GM19397 (cell line): ENCODE results near the gene CTLA4.

ENCODE experiments used
- ATAC-seq: cut with Tn5 transposase; IDR thresholded peaks from one replicate; pipeline ENCODE4 v1.9.1; 2021; ENCODE audit warnings: mild to moderate bottlenecking, moderate library complexity; ENCODE audit not compliant: unreplicated experiment

The CTLA4 gene

DNA sequence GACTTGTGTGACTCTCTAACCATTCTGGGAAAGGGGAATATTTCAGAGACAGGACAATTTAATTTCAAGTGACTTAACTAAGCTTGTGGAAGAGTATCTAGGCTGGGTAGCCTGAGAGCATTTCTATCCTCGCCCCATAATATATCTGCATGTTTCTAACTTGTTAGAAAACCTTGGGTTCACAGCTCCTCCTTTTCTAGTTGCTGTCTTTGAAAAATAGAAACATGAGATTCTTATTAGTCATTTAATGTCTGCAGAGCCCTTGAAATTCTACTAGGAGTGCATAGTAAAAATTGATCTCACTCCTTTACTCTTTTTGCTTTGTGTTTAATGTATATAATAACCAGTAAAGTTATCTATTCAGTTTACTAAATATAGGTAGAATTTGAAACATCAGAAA lies 22.4 kb downstream of the CTLA4 start:
- no peak for ATAC-seq

- ATAC-seq, result no peak
These were observed 23.2 kb downstream of the CTLA4 start for GRCh38 chr2:203890733-203891132.

- no peak for ATAC-seq
These were observed 23.9 kb downstream of the CTLA4 start for GRCh38 chr2:203891474-203891873.

DNA sequence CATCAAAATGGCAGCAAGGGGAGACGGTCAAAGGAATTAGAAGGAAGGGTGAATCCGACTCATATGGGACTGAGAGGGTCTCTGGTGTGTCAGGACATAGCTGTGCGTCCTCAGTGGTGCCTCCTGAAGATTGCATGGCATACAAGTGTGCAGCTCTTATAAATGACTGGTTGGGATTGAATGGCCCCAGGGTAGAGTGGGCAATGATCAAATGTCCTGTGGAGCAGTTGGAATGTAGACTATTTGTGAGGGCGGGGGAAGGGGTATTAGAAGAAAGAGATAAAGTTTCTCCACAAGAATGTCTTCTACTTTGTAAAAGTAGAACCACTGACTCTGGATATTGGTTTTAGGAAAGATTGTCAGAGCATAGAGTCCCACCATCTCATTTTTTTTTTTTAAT lies 24.6 kb downstream of the CTLA4 start:
- no peak for ATAC-seq

DNA sequence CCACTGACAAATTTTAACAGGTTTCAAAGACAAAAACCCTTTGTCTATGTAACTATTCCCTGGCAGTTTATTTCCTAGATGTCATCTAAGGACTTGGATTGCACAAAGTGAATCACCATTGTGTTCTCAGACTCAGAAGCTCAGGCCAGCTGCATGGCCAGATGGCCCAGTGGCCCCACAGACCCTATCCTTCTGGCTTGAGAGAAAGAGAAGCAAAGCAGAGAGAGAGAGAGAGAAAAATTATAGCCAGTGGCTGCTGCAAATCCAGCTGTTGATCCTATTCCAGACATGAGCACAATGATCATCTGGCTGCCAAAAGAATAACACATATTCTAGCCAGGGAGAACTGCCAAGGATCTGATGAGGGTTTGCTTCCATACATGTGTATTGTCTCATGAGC lies 25.8 kb downstream of the CTLA4 start:
- ATAC-seq, result no peak

DNA sequence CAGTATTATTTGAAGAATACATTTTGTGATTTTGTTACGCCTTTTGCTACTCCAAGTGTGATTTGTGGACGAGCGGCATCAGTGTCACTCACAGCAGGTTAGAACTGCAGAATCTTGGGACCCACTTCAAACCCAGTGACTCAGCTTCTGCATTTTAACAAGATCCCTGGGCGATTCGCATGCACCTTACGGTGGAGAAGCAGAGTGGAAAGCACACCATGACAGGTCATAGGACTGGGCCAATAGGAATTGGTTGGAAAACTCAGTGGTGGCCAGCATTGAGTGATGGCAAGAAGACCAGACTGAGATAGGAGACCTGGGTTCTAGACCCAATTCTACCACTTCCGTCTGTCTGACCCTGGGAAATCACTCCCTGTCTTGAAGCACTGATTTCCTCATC lies 26.3 kb downstream of the CTLA4 start:
- no peak for ATAC-seq

GRCh38 chr2:203894262-203894661 lies 26.7 kb downstream of the CTLA4 start:
- no peak for ATAC-seq

- no peak for ATAC-seq
These were observed 30.0 kb downstream of the CTLA4 start for GRCh38 chr2:203897544-203897943.

DNA sequence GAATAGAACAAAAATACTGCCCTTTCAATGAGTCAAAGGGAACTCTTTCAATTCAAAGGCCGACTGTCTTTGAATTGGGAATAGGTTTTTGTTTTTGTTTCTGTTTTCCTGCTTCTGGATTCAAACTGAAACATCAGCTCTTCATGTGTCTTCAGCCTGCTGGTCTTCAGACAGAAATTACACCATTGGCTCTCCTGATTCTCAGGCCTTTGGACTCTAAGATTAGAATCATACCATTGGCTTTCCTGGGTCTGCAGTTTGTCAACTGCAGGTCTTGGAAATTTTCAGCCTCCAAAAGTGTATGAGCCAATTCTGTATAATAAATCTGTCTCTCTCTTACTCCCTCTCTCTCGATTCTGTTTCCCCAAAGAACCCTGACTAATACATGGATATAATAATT lies 31.1 kb downstream of the CTLA4 start:
- no peak for ATAC-seq

DNA sequence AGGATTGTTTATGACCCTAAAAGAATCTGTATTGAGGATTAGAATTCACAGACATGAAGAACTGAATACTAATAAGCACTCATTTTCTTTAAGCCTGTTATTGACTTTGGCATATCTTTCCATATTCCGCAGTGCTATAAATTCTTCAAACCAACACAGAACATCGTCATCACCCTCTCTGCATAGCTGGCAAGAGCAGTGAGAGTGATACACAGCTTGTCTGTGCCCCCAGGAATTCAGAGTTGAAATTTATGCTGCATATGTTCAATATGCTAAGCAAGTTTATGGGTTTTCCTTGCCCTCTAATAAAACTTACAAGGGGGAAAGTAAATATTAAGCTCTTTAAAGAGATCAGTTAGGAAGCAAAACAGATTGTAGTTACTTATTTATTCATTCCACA lies 32.7 kb downstream of the CTLA4 start:
- ATAC-seq, result no peak

DNA sequence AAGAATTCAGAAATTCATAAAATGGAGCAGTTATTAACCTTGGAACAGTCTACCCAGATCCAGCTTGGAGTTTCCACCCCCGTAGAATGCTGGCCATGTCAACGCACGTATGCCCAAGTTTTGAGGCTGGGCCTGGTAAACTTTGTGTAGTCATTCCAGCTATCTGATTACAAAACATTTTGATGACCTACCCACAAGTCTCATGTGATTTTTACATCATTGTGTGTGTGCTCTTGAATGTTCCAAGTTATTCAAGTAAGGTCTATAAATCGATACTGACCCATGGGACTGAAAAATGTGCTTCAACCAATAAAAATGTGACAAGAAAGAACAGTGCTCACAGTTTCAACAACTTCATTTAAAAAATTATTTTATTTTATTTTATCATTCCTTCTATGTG lies 36.5 kb downstream of the CTLA4 start:
- no peak for ATAC-seq

DNA sequence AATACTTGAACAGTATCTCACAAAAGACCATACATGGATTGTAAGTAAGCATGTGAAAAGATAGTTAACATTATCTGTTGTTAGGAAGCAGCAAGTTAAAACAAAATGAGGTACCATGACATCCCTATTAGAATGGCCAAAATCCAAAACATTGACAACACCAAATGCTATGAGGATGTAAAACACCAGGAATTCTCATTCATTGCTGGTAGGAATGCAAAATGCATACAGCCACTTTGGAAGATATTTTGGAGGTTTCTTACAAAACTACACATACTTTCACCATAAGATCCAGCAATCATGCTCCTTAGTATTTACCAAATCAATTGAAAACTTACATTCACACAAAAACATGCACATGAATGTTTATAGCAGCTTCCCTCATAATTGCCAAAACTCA lies 38.1 kb downstream of the CTLA4 start:
- no peak for ATAC-seq

DNA sequence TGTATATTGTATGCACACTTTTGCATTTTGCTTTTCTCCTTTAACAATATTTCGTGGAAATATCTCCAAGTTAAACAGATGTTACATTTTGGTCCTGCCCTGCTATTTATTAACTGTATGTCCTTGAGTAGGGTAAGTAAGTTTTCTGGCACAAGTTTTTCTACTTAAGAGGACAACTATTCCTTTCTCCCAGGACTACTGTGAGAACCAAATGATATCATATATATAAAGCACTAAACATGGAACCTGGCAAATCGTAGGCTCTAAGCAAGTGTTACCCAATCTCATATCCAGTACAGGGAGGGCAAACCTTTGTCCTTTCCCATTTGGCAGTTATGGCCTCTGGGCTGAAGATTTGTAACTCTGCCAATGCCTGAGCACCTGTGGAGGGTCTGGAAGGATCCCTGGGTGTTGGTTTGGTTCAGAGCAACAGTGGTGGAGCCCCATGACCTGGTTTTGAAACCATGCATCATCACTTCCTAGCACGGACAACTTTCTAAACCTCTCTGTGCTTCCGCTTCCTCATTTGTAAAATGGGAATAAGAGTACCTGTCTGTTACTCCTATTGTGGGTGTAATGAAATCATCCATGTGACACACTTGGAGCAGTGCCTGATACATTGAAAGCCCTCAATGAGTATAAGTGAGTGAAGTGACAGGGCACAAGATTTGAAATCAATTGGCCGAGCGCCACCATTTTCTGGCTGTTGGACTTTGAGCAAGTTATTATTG lies 40.7 kb downstream of the CTLA4 start:
- ATAC-seq, result no peak

GRCh38 chr2:203908797-203909185 lies 41.2 kb downstream of the CTLA4 start:
- ATAC-seq, result no peak

DNA sequence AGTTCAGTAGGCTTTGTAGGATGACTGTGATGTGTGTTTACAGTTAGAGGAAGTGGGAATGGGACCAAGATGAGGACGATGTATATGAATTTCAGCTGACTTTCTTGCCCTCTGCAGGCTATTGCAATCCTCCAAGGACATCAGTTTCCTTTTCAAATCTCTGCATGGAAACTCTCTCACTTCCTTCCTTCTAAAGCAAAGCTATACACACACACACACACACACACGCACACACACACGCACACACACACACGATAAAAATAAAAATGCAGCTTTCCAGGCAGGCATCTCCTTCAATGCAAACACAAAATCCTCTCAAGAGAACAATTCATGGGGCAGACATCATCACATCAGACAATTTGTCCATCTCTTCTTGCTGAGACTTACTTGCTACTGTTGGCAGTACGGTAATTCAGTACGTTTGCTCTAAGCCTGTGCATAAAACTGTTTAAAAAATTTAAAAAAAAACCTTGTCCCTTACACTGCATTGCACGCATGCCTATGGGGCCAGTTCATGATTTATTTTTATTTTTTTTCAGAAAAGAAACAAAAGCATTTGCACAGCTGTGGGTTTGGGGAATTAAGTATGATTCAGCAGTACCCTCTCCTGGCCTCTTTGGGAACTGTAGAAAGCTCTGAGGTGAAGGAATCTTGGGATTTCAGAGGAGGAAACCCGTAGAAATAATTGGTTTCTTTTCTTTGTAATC lies 41.8 kb downstream of the CTLA4 start:
- ATAC-seq, result no peak

- ATAC-seq, result no peak
These were observed 42.4 kb downstream of the CTLA4 start for GRCh38 chr2:203909974-203910373.

GRCh38 chr2:203913947-203914346 lies 46.4 kb downstream of the CTLA4 start:
- no peak for ATAC-seq

GRCh38 chr2:203914546-203915182 lies 47.1 kb downstream of the CTLA4 start:
- ATAC-seq, result no peak

GRCh38 chr2:203915256-203915655 lies 47.7 kb downstream of the CTLA4 start:
- no peak for ATAC-seq

GRCh38 chr2:203916756-203917155 lies 49.2 kb downstream of the CTLA4 start:
- ATAC-seq, result no peak

DNA sequence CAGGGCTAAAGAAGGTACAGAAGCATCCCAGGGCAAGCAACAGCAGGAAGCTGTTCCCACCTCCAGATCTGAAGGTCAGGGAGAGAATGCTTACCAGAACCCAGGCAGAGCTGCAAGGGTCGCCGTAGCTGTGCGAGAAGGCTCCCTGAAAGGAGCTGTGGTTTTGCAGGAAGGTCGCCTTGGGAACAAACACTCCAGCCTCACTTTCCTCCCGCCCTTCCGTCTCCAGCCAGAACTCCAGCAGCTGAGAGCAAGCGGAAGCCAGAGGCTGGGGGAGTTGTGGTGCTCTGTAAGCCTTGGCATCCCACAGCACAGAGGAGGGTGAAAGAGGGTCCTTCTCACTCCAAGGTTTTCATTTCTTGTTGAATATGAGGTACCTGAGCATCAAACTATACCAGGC lies 50.7 kb downstream of the CTLA4 start:
- no peak for ATAC-seq

GRCh38 chr2:203918839-203919238 lies 51.3 kb downstream of the CTLA4 start:
- no peak for ATAC-seq
